HFF-Myc (cell line): ENCODE data around the gene MAGEC2.

Experiments
- DNase-seq: peaks from one replicate; pipeline ENCODE4 v3.0.0-alpha.2; 2011; ENCODE audit warnings: low read depth; ENCODE audit errors: extremely low read depth
- H3K4me3 ChIP-seq: replicated peaks from 2 replicates; pipeline ENCODE4 v1.5.1; 2011; ENCODE audit warnings: low read depth, mild to moderate bottlenecking, control low read depth, low read length
- TF ChIP-seq, protein P1 (sequence below): IDR thresholded peaks from 2 replicates; pipeline ENCODE4 v1.5.1; 2012; ENCODE audit warnings: mild to moderate bottlenecking, low read depth, low read length, control low read depth; ENCODE audit errors: missing control alignments

MAGEC2 gene, protein sequence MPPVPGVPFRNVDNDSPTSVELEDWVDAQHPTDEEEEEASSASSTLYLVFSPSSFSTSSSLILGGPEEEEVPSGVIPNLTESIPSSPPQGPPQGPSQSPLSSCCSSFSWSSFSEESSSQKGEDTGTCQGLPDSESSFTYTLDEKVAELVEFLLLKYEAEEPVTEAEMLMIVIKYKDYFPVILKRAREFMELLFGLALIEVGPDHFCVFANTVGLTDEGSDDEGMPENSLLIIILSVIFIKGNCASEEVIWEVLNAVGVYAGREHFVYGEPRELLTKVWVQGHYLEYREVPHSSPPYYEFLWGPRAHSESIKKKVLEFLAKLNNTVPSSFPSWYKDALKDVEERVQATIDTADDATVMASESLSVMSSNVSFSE

DNA sequence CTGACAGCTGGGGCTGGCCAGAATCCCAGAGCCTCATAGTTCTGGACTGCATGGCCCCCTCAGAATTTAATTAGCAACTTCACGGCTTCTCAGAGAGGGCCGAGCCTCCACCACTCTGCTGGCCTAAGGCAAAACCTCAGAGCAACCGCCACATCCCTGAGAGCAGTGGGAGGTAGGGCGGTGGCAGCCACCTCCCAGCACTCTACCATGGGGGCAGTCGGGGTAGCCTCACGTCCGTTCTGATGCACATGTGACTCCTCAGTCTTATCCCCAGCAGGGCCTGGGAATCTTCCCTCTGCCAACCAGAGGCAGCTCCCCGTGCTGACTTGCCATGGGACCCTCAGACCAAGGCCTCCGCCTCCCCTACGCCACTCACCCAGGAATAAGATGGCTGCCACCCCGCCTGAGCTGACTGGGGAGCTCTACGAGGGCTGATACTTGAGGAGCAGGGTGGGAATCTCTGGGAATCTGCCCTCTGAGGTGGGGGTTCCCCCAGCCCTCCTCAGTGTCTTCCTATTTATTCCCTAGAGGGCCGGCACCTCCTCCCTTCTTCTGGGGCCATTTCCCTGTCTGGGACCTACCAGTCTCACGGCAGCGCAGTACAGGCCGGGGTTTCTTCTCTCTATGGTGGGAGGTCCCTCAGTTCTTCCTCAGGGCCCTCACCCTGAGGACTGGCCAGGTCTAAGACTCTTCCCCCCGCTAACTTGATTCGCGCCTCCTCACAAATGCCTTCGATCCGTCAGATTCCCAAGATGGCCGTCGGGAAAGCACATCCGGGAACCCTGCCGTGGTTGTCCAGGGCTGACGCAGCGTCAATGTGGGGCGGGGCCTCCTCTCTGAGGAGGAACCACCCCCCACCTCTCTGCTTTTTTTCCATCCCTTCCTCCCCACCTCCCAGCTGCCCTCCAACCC lies at the start of gene MAGEC2:
TSS of gene MAGEC2 (minus strand) at position 769 of the 912 bp plus-strand sequence. CDS start 1,303 bp downstream, outside the sequence.
- no peak within 1 kb of the TSS for H3K4me3 ChIP-seq
- TF ChIP-seq, protein P1, sequence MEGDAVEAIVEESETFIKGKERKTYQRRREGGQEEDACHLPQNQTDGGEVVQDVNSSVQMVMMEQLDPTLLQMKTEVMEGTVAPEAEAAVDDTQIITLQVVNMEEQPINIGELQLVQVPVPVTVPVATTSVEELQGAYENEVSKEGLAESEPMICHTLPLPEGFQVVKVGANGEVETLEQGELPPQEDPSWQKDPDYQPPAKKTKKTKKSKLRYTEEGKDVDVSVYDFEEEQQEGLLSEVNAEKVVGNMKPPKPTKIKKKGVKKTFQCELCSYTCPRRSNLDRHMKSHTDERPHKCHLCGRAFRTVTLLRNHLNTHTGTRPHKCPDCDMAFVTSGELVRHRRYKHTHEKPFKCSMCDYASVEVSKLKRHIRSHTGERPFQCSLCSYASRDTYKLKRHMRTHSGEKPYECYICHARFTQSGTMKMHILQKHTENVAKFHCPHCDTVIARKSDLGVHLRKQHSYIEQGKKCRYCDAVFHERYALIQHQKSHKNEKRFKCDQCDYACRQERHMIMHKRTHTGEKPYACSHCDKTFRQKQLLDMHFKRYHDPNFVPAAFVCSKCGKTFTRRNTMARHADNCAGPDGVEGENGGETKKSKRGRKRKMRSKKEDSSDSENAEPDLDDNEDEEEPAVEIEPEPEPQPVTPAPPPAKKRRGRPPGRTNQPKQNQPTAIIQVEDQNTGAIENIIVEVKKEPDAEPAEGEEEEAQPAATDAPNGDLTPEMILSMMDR: no peak
- DNase-seq: no peak

DNA sequence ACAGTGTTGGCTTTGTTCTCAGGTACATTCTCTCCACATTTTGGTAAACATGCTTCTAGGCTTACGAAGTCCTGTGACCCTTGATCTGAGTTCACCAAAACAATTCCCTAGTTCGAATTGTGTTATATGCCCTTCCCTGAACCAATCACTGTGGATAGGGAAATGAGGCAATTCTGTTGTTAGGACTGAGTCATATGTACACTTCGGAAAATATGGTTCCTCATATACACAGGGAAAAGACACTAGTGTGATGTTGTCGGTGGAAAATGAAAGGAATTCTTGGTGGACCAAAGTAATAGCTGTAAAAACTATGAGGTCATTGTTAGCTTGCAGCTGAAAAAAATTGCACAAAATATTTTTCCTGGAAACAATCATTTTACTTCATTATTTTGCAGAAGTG lies 46.6 kb upstream of the MAGEC2 start:
- no peak overlapping the region for H3K4me3 ChIP-seq
- DNase-seq: no peak
- TF ChIP-seq, protein P1: no peak

DNA sequence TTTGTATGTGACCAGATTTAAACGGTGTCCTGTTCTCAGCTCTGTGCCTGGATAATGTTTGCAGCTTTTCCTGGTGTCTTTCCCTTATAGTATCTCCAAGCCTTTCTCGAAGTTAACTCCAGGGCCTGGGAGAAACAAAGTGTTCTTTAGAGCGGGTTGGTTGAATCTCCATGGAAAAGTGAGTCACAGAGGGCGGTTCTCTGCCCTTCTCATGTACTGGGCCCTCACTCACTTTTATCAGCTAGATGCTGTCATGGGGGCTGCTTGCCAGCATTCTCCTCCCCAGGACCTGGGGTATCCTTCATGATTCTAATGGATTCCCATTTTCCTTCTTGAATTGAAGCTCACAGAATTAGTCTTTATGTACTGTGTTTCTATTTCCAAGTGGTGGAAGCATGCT lies 46.1 kb upstream of the MAGEC2 start:
- no peak overlapping the region for H3K4me3 ChIP-seq
- TF ChIP-seq, protein P1: no peak
- no peak for DNase-seq

DNA sequence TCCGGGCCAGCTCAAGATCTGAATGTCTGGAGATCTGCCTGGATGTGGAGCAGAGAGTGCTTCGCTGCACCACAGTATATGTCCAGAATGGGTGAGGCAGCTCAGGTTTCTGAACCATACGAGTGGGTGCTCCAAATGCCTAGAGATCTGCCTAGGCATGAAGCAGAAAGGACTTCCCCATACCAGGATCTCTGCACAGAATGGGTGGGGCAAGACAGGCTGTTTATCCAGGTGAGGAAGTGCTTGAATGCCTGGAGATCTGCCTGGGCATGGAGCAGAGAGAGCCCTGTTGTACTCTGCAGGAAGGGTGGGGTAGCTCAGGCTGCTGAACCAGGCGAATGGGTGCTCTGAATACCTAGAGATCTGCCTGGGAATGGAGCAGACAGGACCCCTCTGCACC lies 45.4 kb upstream of the MAGEC2 start:
- TF ChIP-seq, protein P1: no peak

DNA sequence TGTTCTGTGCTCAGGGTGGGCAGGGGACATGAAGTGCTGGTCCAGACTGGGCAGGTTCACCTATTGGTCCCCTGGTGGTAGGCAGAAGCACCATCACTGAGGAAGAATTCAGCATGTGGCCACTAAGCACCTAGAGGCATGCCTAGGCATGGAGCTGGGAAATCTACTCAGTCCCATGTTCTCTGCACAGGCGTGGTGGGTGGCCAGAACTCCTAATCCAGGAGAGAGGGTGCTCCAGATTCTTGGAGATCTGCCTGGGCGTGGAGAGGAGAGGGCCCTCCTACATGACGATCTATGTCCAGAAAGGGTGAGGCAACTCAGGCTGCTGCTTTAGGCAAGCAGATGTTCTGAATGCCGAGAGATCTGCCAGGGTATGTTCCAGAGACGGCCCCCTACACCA lies 44.6 kb upstream of the MAGEC2 start:
- no peak overlapping the region for H3K4me3 ChIP-seq
- DNase-seq: no peak
- TF ChIP-seq, protein P1: no peak

More for the DNA sequence above, 45.4 kb upstream of the MAGEC2 start:
- H3K4me3 ChIP-seq: no peak overlapping the region
- no peak for DNase-seq

DNA sequence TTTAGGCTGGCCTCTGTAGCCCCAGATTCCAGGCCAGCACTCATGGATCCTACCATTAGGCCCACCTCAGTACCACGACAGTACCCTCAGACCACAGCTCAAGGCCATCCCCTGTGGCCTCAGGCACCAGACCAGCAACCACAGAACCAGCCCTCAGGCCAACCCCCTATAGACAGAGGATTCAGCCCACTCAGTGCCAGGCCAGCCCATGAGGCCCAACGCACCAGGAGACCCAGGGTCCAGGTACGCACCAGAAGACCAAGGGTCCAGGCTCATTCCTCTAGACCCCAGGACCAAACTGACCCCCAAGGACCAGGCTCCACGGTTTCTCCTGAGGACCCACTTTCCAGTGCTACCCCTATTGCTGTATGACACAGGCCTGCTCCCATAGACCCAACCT lies 39.5 kb upstream of the MAGEC2 start:
- TF ChIP-seq, protein P1: no peak
- H3K4me3 ChIP-seq: no peak overlapping the region
- DNase-seq: no peak
